ENCODE results near the gene ADORA1. TPM values are rescaled to one million over a fixed set of nuclear protein-coding genes. Genes with fewer than 3 reads are reported as not detected.

Gene ADORA1
- total and polyA plus RNA-seq, 2 of the 13 experiments (the other 11 are each of a cell fraction or from before 2014, with no cell fraction given), result 0.11 TPM; not detected in 1

DNA sequence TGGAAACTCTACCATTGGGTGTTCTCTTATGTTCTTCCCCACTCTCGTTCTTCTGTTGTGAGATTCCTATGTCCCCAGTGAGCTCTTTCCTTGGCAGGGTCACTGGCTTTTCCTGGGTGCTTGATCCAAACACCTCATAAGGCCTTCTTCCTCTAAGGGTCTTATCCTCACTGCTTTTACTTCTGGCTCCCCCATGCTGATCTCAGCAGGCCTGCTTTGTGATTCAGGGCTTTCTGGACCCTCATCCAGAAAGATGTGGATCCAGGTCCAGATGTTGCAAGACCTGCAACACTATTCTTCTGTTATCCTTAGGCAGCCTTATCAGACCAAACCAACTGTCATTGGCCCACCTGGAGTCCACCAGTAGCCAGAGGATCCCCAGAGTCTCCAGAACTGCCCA lies 30.5 kb upstream of the ADORA1 start:
- ATAC-seq, result no peak
- FAIRE-seq, result no peak
- Histone ChIP-seq H2AFZ (ENCODE audit: low read length) (no peak overlapping the region), H3K27ac (ENCODE audit: extremely low read length, insufficient read depth, low read length) (no peak overlapping the region), H3K79me2 (ENCODE audit: insufficient read depth, low read length) (no peaks in the 10 kb centered on the region), H3K4me1 (ENCODE audit: insufficient read depth, low read length) (peaks cover 5% of the 10 kb centered on the region), H3K9me3 (ENCODE audit: low read length) (peaks cover 13% of the 10 kb centered on the region; the same call in 1 of the 2 replicates), H3K27me3 (ENCODE audit: control insufficient read depth in 1 of 2, insufficient read depth in 2 of 2, low read length in 2 of 2) (no peaks in the 10 kb centered on the region; a peak in 1 of 5 replicates), H3K4me3 (replicated peaks in 1 of 3; ENCODE audit: insufficient read depth in 1 of 3, low read depth in 2 of 3, low read length in 3 of 3) (no peak overlapping the region), H3K36me3 (replicated peaks in 1 of 2; ENCODE audit: control insufficient read depth in 1 of 2, insufficient read depth in 2 of 2, low read length in 2 of 2) (no peaks in the 10 kb centered on the region), H3K4me2 (ENCODE audit: low read depth, low read length) (no peak overlapping the region), H3K9ac (ENCODE audit: insufficient read depth, low read depth, low read length) (no peak overlapping the region), H4K20me1 (ENCODE audit: insufficient read depth, low read length) (no peaks in the 10 kb centered on the region)
- TF ChIP-seq ZNF350 (CRISPR knock-in tag; IDR thresholded peaks at IDR 0.05; ENCODE audit: borderline replicate concordance, low read depth) (no peak), DPF2 (CRISPR knock-in tag; IDR thresholded peaks at IDR 0.05; ENCODE audit: borderline replicate concordance, low read depth) (no peak), ZNF337 (CRISPR knock-in tag; IDR thresholded peaks at IDR 0.05; ENCODE audit: borderline replicate concordance, low read depth) (no peak), SP5 (CRISPR knock-in tag; IDR thresholded peaks at IDR 0.05; ENCODE audit: borderline replicate concordance, low read depth) (no peak), HIVEP1 (CRISPR knock-in tag; IDR thresholded peaks at IDR 0.05) (no peak), ZEB1 (IDR thresholded peaks at IDR 0.05; ENCODE audit: insufficient replicate concordance, low read depth) (no peak)
- no TSS peak for BruUV-seq (replicated peaks)
- ChIA-PET CTCF (ENCODE audit: low intra/inter-chr PET ratio, low total read pairs) (no interaction called here), POLR2A (no interaction called here)
- intact Hi-C loops (cut with micrococcal nuclease; ENCODE audit: unreplicated experiment), result no loop called here
- no peak for DNase-seq (ENCODE audit: low spot score)
- 0% methylated on average over 1 of the region's 1 CpG for WGBS (ENCODE audit: low lambda C conversion rate)
- in situ Hi-C loops (cut with HindIII; ENCODE audit: extremely low pct_ligation_motif_present, low pct_unique_long_range_greater_than_20kb), result no loop called here

DNA sequence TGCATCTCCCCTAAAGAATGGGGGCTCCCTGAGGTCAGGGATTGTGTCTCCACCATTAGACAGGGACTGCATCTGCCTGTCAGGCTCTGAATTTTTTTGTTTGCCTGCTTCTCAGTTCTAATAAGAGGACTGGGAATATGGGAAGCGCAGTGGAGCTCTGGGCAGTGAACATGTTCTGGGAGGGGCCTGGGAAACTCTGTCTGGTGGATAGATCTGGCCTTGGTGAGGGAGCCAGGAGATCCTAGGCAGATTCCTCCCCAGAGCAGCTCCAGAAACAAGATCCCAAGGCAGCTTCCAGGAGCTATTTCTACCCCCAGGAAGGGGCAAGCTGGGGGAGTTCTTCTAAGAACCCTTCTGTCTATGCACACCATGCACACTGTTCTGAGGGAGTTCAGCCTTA lies 29.1 kb upstream of the ADORA1 start:
- DNase-seq (ENCODE audit: low spot score) (no peak), FAIRE-seq (no peak), ATAC-seq (no peak)
- BruUV-seq (replicated peaks), result no TSS peak
- intact Hi-C loops (cut with micrococcal nuclease; ENCODE audit: unreplicated experiment) (no loop called here), in situ Hi-C loops (cut with HindIII; ENCODE audit: extremely low pct_ligation_motif_present, low pct_unique_long_range_greater_than_20kb) (no loop called here)
- 0% methylated on average over 1 of the region's 1 CpG for WGBS (ENCODE audit: low lambda C conversion rate)
- Histone ChIP-seq H3K9ac (ENCODE audit: insufficient read depth, low read depth, low read length) (no peak overlapping the region), H2AFZ (ENCODE audit: low read length) (no peak overlapping the region), H3K27ac (ENCODE audit: extremely low read length, insufficient read depth, low read length) (no peak overlapping the region), H3K79me2 (ENCODE audit: insufficient read depth, low read length) (no peaks in the 10 kb centered on the region), H4K20me1 (ENCODE audit: insufficient read depth, low read length) (no peaks in the 10 kb centered on the region), H3K4me1 (ENCODE audit: insufficient read depth, low read length) (peaks cover 8% of the 10 kb centered on the region), H3K4me3 (replicated peaks in 1 of 3; ENCODE audit: insufficient read depth in 1 of 3, low read depth in 2 of 3, low read length in 3 of 3) (no peak overlapping the region), H3K36me3 (replicated peaks in 1 of 2; ENCODE audit: control insufficient read depth in 1 of 2, insufficient read depth in 2 of 2, low read length in 2 of 2) (no peaks in the 10 kb centered on the region), H3K9me3 (ENCODE audit: low read length) (peaks cover 13% of the 10 kb centered on the region; the same call in 1 of the 2 replicates), H3K4me2 (ENCODE audit: low read depth, low read length) (no peak overlapping the region), H3K27me3 (ENCODE audit: control insufficient read depth in 1 of 2, insufficient read depth in 2 of 2, low read length in 2 of 2) (no peaks in the 10 kb centered on the region; a peak in 2 of 5 replicates)
- no peak for TF ChIP-seq ZNF354B (CRISPR knock-in tag; IDR thresholded peaks at IDR 0.05)
- TF ChIP-seq, protein P1, sequence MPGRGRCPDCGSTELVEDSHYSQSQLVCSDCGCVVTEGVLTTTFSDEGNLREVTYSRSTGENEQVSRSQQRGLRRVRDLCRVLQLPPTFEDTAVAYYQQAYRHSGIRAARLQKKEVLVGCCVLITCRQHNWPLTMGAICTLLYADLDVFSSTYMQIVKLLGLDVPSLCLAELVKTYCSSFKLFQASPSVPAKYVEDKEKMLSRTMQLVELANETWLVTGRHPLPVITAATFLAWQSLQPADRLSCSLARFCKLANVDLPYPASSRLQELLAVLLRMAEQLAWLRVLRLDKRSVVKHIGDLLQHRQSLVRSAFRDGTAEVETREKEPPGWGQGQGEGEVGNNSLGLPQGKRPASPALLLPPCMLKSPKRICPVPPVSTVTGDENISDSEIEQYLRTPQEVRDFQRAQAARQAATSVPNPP (CRISPR knock-in tag; IDR thresholded peaks at IDR 0.05), result no peak
- POLR2A ChIA-PET, result no interaction called here
- CTCF ChIA-PET (ENCODE audit: low intra/inter-chr PET ratio, low total read pairs), result no interaction called here

Data from HepG2 (cell line).